GM19025 (cell line): ENCODE results near the gene METTL21C.

ENCODE experiments used
- ATAC-seq: cut with Tn5 transposase; IDR thresholded peaks from one replicate; pipeline ENCODE4 v1.9.1; 2021; ENCODE audit warnings: mild to moderate bottlenecking, low read depth, moderate library complexity; ENCODE audit not compliant: unreplicated experiment

METTL21C gene

GRCh38 chr13:102667911-102668310 is 26.9 kb downstream of the METTL21C start:
- no peak for ATAC-seq

- no peak for ATAC-seq
These were observed 27.8 kb downstream of the METTL21C start for GRCh38 chr13:102667023-102667422.

- no peak for ATAC-seq
These were observed 35.6 kb downstream of the METTL21C start for GRCh38 chr13:102659168-102659713.

- ATAC-seq = no peak
These were observed 36.2 kb downstream of the METTL21C start for GRCh38 chr13:102658660-102659059.

- no peak for ATAC-seq
These were observed 37.2 kb downstream of the METTL21C start for GRCh38 chr13:102657630-102658029.

- no peak for ATAC-seq
These were observed 40.1 kb downstream of the METTL21C start for GRCh38 chr13:102654756-102655155.

GRCh38 chr13:102651892-102652291 is 43.0 kb downstream of the METTL21C start:
- no peak for ATAC-seq

- no peak for ATAC-seq
These were observed 43.5 kb downstream of the METTL21C start for GRCh38 chr13:102651392-102651791.

- ATAC-seq = no peak
These were observed 44.4 kb downstream of the METTL21C start for GRCh38 chr13:102650444-102650843.

- ATAC-seq = no peak
These were observed 46.8 kb downstream of the METTL21C start for GRCh38 chr13:102648046-102648445.

- ATAC-seq = no peak
These were observed 49.1 kb downstream of the METTL21C start for GRCh38 chr13:102645701-102646100.

- no peak for ATAC-seq
These were observed 51.2 kb downstream of the METTL21C start for GRCh38 chr13:102643656-102644055.

GRCh38 chr13:102642475-102642874 is 52.4 kb downstream of the METTL21C start:
- no peak for ATAC-seq

GRCh38 chr13:102642029-102642428 is 52.8 kb downstream of the METTL21C start:
- ATAC-seq = no peak

- ATAC-seq = no peak
These were observed 56.1 kb downstream of the METTL21C start for GRCh38 chr13:102638741-102639140.
